GM20431 (cell line): ENCODE measurements around the gene PIGC.

ENCODE experiments used
- in situ Hi-C: fragments of 300-500 bp; cut with MseI, MboI; formaldehyde crosslinking; loops from one replicate; pipeline ENCODE4 v1.15.0; 2020; ENCODE audit warnings: low sequenced_read_pairs; ENCODE audit not compliant: unreplicated experiment

PIGC gene

DNA sequence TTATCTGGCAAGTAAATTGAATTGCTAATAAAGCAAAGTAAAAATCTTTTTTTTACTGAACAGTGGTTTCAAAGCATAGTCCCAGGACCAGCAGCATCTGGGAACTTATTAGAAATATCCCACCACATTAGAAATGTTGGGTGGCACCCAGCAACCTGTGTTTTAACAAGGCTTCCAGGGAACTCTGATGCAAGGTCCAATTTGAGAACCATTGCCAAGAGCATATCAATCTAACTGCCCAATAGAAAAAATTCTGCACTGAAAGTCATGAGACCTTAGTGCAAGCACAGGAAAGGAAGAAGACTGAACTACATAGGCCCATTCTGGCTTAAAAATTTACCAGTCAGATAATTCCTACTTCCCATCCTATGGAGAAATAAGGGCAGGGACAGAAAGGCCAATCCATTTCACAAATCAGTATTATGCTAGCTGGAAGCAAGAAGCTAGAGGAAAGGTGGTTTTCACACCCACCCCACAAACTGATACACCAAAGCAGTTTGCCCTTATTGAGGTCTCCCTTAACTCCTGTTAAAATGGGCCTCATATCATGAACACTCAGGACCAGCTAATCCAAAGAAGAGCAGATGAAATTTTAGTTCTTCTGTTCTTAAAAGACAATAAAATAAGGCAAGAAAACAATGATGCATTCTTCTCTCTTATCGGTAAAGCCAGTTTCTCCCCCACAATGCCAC lies 40.8 kb downstream of the PIGC start:
- in situ Hi-C loops = no loop called here

DNA sequence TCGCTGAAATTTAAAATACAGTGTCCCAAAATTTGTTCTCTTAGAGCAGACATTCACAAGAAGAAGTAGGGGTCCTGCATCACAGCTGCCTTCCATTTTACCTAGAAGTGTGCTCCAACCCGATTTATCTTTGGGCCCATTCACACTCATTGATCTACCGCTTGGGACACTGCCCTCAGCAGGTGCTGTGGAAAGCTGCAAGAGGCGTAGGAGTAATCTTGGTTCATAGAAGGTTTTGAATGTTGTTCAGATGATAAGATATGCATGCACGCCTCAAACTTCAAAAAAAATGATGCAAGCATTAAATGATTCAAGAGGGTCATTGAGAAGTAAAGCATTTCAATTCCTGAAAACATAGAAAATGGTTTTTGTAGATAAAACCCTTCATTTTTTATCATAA lies 42.0 kb downstream of the PIGC start:
- in situ Hi-C loops = no loop called here

DNA sequence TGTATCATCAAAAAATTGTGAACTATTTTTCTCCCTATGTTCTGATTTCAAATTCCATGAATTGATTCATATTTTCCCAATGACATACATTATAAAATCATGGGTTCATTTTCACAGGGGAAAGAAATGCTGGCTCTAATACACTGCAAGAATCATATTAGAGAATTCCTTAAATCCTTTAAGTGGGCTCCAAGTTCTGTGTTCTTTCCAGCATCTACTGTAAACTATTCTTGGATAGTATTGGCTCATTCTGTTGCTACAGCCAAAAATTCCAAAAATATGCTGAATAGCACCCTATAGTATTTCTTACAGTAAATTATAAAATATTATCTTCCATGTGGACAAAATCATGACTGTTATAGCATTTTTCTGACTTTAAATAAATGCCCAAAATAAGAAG lies 42.4 kb downstream of the PIGC start:
- in situ Hi-C loops = no loop called here

DNA sequence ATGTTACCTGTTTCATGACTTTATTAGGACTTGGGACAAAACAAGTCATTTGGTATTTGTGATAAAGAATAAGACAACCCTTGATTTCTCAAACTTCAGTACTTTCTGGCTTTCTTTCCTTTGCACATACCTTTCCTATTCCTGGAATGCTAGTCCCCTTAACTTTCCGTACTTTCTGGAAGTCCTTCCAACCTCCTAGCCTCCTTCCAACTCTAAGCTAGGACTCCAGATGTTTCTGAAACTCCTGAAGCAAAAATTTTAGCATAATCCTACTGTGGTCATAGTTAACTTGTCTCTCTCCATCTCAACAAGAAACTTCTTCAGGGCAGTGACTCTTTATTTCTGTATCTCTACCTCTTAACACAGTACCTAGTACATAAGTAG lies 43.2 kb downstream of the PIGC start:
- in situ Hi-C loops = no loop called here

DNA sequence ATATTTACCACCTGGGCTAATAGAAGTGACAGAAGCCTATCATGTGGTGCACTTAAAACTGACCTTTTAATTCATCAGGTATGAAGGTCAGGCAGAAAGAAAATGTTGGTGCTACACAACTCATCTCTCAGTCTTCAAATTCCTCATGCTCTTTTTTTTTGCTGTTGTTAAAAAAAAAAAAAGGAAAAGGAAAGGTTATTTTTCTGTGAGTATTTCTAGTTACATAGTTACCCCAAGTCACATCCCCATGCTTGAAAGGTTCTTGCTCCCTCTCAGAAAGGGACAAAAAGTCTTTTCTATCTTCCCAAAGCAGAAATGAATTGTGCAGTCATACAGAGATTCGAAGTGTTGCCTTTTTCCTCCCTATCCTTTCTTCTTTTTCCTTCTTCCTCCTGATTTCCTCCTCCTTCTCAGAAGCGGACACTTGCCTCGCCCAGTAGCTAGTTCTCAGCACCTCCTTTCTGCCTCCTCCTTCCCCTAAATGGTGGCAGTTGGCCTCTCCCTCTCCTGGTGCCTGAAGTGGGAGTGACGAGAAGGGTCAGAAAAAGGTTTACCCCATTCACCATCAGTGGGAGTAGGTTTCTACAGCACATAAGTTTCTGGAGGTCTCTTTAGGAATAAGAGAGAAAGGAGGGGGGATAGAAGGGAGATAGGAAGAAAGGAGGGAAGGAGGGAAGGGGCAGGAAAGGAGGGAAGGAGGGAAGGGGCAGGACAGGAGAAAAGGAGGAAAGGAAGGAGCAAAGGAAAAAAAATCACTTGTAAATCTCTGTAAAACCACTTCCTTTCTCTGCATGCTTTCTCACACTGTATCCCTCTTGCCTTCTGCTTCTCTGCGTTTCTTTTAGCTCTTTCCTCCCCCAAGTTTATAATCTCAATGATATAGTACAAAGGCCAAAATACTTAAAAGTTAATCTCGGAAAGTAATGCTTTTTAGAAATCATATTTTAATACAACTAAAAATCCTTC lies 43.8 kb downstream of the PIGC start:
- in situ Hi-C loops = no loop called here

DNA sequence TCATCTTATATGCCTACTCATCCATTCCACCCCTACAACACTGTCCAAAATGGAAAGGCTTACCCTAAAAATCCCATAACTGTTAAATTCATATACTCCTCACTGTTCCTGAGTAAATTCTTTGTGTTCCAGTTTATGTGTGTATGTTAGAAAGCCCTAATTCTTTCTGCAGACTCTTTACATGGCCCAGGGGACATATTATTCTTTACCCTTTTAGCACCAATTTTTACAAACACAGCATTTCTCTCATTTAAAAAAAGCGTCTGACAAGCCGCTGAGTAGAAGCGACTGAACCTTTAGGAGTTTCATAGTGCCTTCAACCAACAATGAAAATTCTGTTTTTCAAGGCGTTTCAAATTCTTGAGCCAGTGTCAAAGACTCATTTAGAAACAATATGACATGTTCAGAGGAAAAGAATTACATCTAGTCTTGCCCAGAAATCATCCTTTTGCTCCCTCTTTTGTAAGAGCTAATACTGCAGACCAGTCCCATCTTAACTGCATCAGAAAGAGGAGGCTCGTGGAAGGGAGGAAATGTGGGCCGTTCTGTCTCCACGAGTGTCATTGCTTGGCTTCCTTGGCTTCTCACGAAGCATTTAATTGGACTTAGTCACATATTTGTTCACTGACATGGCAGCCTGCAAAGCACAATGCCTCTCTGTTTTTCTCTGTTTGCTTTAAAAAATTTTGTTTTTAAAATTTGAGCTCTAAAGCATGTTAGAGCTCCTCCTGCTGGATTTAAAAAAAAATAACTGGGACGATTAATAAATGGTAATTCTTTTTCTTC lies 44.7 kb downstream of the PIGC start:
- in situ Hi-C loops = no loop called here

DNA sequence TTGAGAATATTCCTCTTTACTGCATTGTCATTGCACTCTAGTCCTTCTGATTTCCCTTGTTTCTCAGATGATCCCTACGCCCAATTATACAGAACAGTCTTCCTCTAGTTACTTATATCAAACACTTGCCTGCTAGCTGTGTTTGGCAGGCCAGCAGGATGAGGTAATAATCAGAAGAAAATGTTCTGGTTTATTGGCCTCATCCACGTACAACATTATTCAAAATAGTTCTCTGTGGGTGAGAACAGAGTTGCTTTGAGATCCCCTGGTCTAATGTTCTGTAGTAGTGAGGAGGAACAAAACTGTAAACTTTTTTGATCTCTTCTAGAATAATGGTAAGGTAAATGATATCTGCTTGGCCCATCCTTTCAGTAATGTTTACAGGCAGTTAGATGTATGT lies 45.7 kb downstream of the PIGC start:
- in situ Hi-C loops = no loop called here

DNA sequence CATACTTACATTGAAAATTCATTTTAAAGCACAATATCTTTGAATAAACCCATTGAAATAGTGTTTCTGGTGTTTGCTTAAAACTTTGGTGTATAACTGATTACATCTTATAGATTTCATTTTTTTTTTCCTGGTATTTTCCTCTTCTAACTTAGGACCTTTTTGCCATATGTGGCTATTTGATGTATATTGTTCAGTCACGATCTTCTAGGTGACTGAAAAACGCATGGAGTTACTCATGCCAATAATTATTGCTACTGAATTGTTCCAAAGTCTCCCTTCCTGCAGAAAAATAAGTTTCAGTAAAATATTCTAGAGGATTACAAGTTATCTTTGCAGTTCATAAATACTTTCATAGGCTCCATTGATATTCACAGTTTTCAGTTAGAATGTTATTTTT lies 46.2 kb downstream of the PIGC start:
- in situ Hi-C loops = no loop called here

DNA sequence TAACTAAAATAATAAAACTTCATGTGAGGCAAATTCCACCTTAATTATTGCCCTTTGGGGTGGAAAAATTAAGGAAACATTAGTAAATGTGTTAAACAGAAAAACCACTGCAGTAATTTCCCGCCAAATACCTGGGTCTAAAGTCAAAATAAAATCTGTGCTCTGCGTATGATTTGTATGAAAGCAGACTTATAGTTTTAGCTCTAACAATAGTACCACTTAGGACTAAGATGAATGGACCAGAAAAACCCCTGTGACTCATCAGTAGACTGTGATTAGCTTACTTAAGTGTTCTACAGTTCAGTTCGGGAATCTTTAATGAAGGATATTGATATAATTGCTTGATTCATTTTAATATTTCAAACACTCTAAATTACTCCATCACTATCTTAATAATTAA lies 46.6 kb downstream of the PIGC start:
- in situ Hi-C loops = no loop called here

DNA sequence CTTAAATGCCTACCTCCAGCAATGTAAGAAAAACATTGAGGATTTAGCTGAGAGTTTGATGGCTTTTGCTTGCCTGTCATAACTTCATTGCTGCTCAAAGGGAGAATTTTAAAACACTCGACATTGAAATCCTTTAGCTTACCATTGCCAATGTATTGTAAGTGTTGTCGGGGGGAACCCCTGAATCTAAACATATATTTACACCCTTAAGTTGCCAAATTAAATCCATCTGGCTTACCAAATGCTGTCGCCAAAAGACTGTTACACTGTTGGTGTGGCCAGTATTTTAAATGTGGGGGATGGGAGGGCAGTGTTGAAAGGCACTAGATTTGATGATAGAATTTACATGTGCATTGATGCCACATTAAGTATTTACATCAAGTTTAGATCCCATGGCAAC lies 48.3 kb downstream of the PIGC start:
- in situ Hi-C loops = no loop called here

DNA sequence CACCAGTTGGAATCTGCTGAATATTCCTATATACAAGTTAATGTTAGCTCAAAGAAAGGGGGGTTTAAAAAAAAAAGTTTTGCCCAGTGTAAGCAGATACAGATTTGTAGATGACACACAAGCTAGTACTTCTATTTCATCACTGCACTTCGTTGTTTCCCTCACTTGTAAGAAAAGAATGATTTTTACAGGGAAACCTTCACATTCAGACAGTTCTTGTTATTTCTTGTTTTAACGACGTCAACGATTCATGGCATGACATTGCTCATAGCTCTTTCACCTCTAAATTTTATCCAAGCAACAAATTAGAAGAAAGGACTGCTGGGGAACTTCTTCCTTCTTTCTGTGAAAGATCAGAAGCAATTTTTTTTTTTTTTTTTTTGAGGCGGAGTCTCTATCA lies 49.1 kb downstream of the PIGC start:
- in situ Hi-C loops = no loop called here

DNA sequence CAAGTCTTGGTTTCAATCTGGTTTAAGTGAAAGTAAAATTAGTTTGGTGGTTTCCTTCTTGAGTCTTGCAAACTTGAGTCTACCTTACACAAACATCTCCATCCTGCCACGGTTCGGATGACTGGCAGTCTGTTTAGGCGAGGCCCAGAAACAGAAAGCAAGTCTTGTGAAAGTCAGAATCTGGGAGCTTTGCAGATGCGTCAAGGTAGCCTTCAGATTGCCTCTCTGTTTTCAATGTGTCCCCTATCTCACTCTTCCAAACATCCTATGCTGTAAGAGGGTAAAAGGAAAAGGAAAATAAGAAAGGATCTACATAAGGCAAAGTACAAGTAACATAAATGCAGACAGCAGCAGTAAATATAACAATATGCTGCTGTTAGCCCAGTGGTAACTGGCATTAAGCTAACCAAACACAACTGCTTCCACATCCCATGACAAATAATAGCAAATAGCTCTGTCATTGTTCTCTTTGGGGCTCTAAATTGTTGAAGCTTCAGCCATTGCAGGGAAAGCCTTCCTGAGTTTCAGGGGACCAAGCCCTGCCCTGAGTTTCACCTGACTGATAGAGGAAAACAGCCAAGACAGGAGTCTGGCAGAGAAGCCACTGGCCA lies 49.6 kb downstream of the PIGC start:
- in situ Hi-C loops = no loop called here

DNA sequence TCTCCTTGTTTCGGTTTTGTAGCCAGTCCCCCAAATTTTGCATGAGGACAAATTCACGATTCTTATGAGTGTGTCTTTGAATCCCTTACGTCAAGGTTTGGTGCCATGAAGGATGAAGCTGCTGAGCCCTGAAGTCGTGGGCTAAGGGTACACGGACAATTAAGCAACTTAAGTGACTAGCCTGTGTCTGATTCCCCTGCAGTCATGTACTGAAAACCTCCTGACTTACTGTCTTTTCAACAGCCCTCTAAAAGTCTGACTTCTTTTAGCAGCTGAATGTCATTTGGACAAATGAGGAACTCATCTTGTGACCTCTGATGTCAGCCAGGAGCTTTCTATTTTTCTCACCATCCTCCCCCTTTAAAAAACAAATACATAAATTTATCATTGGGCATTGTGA lies 50.5 kb downstream of the PIGC start:
- in situ Hi-C loops = no loop called here

DNA sequence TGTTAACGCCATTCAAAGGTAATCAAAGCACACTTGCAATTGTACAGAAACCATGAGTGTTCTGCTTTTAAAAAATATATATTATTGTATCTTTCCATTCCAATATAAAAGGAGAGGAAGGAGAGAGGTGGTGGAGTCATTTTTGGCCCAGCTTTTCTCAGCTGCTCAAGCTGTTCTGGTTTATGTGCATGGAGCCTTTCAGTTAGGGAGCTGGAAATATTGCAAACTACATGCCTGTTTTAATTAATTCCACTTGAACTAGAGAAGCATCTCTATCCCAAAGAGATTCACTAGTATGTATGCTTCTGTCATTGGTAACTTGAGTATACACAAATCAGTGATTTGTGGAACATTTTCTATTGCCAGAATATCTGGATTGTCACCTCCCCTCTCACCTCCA lies 51.9 kb downstream of the PIGC start:
- in situ Hi-C loops = no loop called here
